GM19328 (cell line): ENCODE measurements around the gene TMOD1.

Source experiments
- ATAC-seq: cut with Tn5 transposase; IDR thresholded peaks from one replicate; pipeline ENCODE4 v1.9.1; 2021; ENCODE audit warnings: mild to moderate bottlenecking, moderate library complexity; ENCODE audit not compliant: unreplicated experiment

Gene TMOD1

GRCh38 chr9:97543561-97543960, 42.1 kb downstream of the TMOD1 start:
- ATAC-seq = no peak

GRCh38 chr9:97545486-97545885, 44.0 kb downstream of the TMOD1 start:
- no peak for ATAC-seq

GRCh38 chr9:97547098-97547829, 45.8 kb downstream of the TMOD1 start:
- ATAC-seq = no peak

GRCh38 chr9:97548379-97548778, 46.9 kb downstream of the TMOD1 start:
- no peak for ATAC-seq

- ATAC-seq = no peak
Measured at GRCh38 chr9:97548819-97549540, 47.5 kb downstream of the TMOD1 start.

- no peak for ATAC-seq
Measured at GRCh38 chr9:97550386-97550785, 48.9 kb downstream of the TMOD1 start.

- no peak for ATAC-seq
Measured at GRCh38 chr9:97551308-97551707, 49.8 kb downstream of the TMOD1 start.

GRCh38 chr9:97553141-97553540, 51.7 kb downstream of the TMOD1 start:
- no peak for ATAC-seq

GRCh38 chr9:97553841-97554240, 52.4 kb downstream of the TMOD1 start:
- ATAC-seq = no peak

- no peak for ATAC-seq
Measured at GRCh38 chr9:97554566-97555075, 53.2 kb downstream of the TMOD1 start.

- no peak for ATAC-seq
Measured at GRCh38 chr9:97555164-97555563, 53.7 kb downstream of the TMOD1 start.

- ATAC-seq = no peak
Measured at GRCh38 chr9:97556036-97556720, 54.7 kb downstream of the TMOD1 start.

- ATAC-seq = no peak
Measured at GRCh38 chr9:97556721-97557605, 55.5 kb downstream of the TMOD1 start.

- no peak for ATAC-seq
Measured at GRCh38 chr9:97557606-97558095, 56.2 kb downstream of the TMOD1 start.

GRCh38 chr9:97558701-97559101, 57.2 kb downstream of the TMOD1 start:
- ATAC-seq = no peak

- ATAC-seq = no peak
Measured at GRCh38 chr9:97559111-97559514, 57.6 kb downstream of the TMOD1 start.

GRCh38 chr9:97560154-97560553, 58.7 kb downstream of the TMOD1 start:
- no peak for ATAC-seq

GRCh38 chr9:97560851-97561250, 59.4 kb downstream of the TMOD1 start:
- ATAC-seq = no peak

GRCh38 chr9:97561501-97561900, 60.0 kb downstream of the TMOD1 start:
- no peak for ATAC-seq

GRCh38 chr9:97562542-97562941, 61.1 kb downstream of the TMOD1 start:
- ATAC-seq = no peak
